22Rv1 (cell line): ENCODE data around the gene SH2D4B.
A peak's percentile ranks its signal among the peaks of the same experiment; 100 is the strongest.

ENCODE experiments used
- ZFX ChIP-seq: fragments of 450-650 bp; IDR thresholded peaks from 2 replicates; pipeline ENCODE4 v1.6.1; 2017; ENCODE audit warnings: antibody characterized with exemption, borderline replicate concordance
- TF ChIP-seq, protein P1 (sequence below): fragments of 450-650 bp; IDR thresholded peaks from 2 replicates; pipeline ENCODE4 v1.5.1; 2017; ENCODE audit warnings: mild to moderate bottlenecking

DNA sequence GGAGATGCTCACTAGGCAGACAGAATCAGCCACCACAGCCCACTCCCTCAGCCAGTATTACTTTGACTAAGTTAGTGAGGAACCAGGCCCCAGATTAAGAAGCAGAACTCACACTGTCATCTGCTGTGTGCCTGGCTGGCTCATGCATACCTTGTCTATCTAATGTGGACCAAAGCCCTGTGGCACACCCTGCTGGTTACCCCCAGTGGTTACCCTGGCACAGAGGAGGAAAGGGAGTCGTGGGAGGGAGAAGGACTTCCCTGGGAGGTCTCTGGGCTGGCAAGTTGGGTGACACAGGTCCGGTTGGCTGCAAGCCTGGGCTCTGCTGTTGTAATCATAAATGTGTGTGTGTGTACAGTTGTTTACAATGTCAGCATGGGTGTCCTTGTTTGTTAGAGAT is 7.5 kb upstream of the SH2D4B start:
- TF ChIP-seq, protein P1, sequence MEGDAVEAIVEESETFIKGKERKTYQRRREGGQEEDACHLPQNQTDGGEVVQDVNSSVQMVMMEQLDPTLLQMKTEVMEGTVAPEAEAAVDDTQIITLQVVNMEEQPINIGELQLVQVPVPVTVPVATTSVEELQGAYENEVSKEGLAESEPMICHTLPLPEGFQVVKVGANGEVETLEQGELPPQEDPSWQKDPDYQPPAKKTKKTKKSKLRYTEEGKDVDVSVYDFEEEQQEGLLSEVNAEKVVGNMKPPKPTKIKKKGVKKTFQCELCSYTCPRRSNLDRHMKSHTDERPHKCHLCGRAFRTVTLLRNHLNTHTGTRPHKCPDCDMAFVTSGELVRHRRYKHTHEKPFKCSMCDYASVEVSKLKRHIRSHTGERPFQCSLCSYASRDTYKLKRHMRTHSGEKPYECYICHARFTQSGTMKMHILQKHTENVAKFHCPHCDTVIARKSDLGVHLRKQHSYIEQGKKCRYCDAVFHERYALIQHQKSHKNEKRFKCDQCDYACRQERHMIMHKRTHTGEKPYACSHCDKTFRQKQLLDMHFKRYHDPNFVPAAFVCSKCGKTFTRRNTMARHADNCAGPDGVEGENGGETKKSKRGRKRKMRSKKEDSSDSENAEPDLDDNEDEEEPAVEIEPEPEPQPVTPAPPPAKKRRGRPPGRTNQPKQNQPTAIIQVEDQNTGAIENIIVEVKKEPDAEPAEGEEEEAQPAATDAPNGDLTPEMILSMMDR = peak; percentile 12; the same call in 1 of the 2 replicates
- no peak for TF ChIP-seq ZFX
